DND-41 (cell line): Measurements from ENCODE around the gene MAP1LC3B2.
"Not testable (repeated sequence)": the region's sequence is repeated elsewhere in the genome, so short reads cannot be mapped to it uniquely, and the experiment has no call there.

Experiments used
- ATAC-seq: fragments of 200-7000 bp; cut with Tn5 transposase; 3 replicates; pipeline ENCODE4 v1.9.1; 2021; ENCODE audit warnings: low read depth; ENCODE audit not compliant: insufficient read depth
- DNase-seq: peaks from one replicate; pipeline ENCODE4 v3.0.0-alpha.2; 2020
- H2AFZ ChIP-seq: 2 replicates; pipeline ENCODE4 v1.6.0; 2012; ENCODE audit warnings: low read depth, low read length
- H3K27ac ChIP-seq: 2 replicates; pipeline ENCODE4 v1.5.1; 2012; ENCODE audit warnings: low read length, inconsistent platforms
- H3K27me3 ChIP-seq: fragments of 200-600 bp; sonication (generic); 2 replicates; pipeline ENCODE4 v1.6.0; 2012; ENCODE audit warnings: low read length, mild to moderate bottlenecking, inconsistent platforms; ENCODE audit not compliant: insufficient read depth, poor library complexity
- H3K36me3 ChIP-seq: 2 replicates; pipeline ENCODE4 v1.5.1; 2012; ENCODE audit warnings: low read length, inconsistent platforms; ENCODE audit not compliant: insufficient read depth
- H3K4me1 ChIP-seq: 2 replicates; pipeline ENCODE4 v1.5.1; 2012; ENCODE audit warnings: mild to moderate bottlenecking, low read length; ENCODE audit not compliant: insufficient read depth
- H3K4me2 ChIP-seq: 2 replicates; pipeline ENCODE4 v1.6.0; 2012; ENCODE audit warnings: mild to moderate bottlenecking, moderate library complexity, low read length, inconsistent platforms; ENCODE audit not compliant: insufficient read depth
- H3K4me3 ChIP-seq, 2 experiments: fragments of 200-600 bp in 1 of 2; shearing (Covaris generic) in 1 of 2; 2 replicates each; pipeline ENCODE4 v1.5.1; 2012 to 2016; ENCODE audit warnings: inconsistent platforms in 2 of 2, low read length in 2 of 2, mild to moderate bottlenecking in 2 of 2, low read depth in 1 of 2, moderate library complexity in 1 of 2
- H3K79me2 ChIP-seq: 2 replicates; pipeline ENCODE4 v1.6.0; 2012; ENCODE audit warnings: low read length, inconsistent platforms; ENCODE audit not compliant: insufficient read depth
- H3K9ac ChIP-seq: 2 replicates; pipeline ENCODE4 v1.6.0; 2012; ENCODE audit warnings: low read depth, mild to moderate bottlenecking, inconsistent platforms, low read length, moderate library complexity
- H3K9me3 ChIP-seq: 2 replicates; pipeline ENCODE4 v1.5.1; 2012; ENCODE audit warnings: low read length, moderate library complexity, mild to moderate bottlenecking, inconsistent platforms; ENCODE audit not compliant: insufficient read depth, severe bottlenecking
- H4K20me1 ChIP-seq: 2 replicates; pipeline ENCODE4 v1.6.0; 2012; ENCODE audit warnings: low read length; ENCODE audit not compliant: insufficient read depth
- CTCF ChIP-seq: IDR thresholded peaks from 2 replicates; pipeline ENCODE4 v1.5.1; 2012; ENCODE audit warnings: borderline replicate concordance, low read length, moderate library complexity, mild to moderate bottlenecking; ENCODE audit not compliant: poor library complexity, severe bottlenecking; ENCODE audit errors: extremely low read depth
- EZH2 ChIP-seq: IDR thresholded peaks from 3 replicates; pipeline ENCODE4 v1.6.1; 2012; ENCODE audit warnings: borderline replicate concordance, low read depth, mild to moderate bottlenecking, moderate library complexity, low read length, inconsistent platforms; ENCODE audit not compliant: severe bottlenecking

MAP1LC3B2 gene

GRCh38 chr12:116563262-116563661 lies 4.1 kb downstream of the MAP1LC3B2 start:
- Histone ChIP-seq H3K4me2 (no peak overlapping the region), H3K9me3 (peaks cover 18% of the 10 kb centered on the region), H3K27ac (no peak overlapping the region), H3K79me2 (peaks cover 4% of the 10 kb centered on the region; the same call in 1 of the 2 replicates), H3K36me3 (no peaks in the 10 kb centered on the region), H3K4me1 (peaks cover 37% of the 10 kb centered on the region), H4K20me1 (no peaks in the 10 kb centered on the region), H2AFZ (no peak overlapping the region), H3K4me3 (no peak overlapping the region), H3K9ac (no peak overlapping the region), H3K27me3 (no peaks in the 10 kb centered on the region)
- TF ChIP-seq EZH2: no peak
- TF ChIP-seq CTCF: no peak
- ATAC-seq (no peak), DNase-seq (no peak)

DNA sequence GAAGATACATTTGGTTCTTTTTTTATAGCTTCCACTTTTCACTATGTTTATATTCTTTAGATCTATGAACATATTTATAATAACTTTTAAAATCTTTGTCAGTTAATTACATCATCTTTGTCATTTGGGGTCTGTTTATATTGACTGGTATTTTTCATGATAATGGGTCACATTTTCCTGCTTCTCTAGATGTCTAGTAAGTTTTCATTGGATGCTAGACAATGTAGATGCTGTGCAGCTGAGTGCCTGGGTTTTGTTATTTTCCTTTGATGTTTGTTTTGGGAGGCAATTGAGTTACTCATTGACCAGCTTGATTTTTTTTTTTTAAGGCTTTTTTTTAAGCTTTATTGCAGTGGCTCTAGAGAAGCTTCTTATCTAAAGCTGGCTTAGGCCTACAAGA lies 4.9 kb downstream of the MAP1LC3B2 start:
- Histone ChIP-seq H3K4me1 (peaks cover 31% of the 10 kb centered on the region), H3K27me3 (no peaks in the 10 kb centered on the region), H4K20me1 (no peaks in the 10 kb centered on the region), H3K27ac (no peak overlapping the region), H3K4me3 (no peak overlapping the region), H2AFZ (no peak overlapping the region), H3K4me2 (no peak overlapping the region), H3K9me3 (peaks cover 18% of the 10 kb centered on the region), H3K9ac (no peak overlapping the region), H3K79me2 (no peaks in the 10 kb centered on the region), H3K36me3 (no peaks in the 10 kb centered on the region)
- no peak for DNase-seq
- no peak for ATAC-seq
- TF ChIP-seq EZH2 (no peak), CTCF (no peak)

- Histone ChIP-seq H3K27ac (0 out of 2 replicates have a peak overlapping the region, but pooled peaks have one; percentile 21), H3K4me1 (peaks cover 23% of the 10 kb centered on the region), H3K9me3 (peaks cover 18% of the 10 kb centered on the region)
- not testable (repeated sequence) for H4K20me1 ChIP-seq, ATAC-seq, H3K36me3 ChIP-seq, H3K4me2 ChIP-seq, H3K9ac ChIP-seq, H2AFZ ChIP-seq, H3K27me3 ChIP-seq, H3K79me2 ChIP-seq, H3K4me3 ChIP-seq, DNase-seq
Observed at GRCh38 chr12:116565221-116565620, 6.0 kb downstream of the MAP1LC3B2 start.

DNA sequence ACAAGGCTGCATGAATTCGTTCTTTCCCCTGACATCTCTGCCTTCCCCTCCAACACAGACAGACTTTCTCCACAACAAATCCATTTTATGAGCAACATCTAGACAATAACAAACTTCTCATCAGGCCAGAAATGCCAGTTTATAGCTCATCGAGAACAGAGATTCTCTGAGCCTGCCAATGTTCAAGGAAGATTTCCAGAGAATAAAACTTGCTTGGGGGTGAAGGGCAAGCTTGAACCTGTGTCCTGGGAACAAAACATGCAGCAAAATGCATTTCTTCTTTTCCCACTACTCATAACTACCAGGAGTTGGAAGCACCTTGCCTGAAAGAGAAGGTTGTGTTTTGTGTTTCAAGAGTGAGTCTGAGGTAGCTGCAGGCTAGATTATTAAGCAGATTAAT lies 6.8 kb downstream of the MAP1LC3B2 start:
- Histone ChIP-seq H4K20me1 (no peaks in the 10 kb centered on the region), H3K27me3 (no peaks in the 10 kb centered on the region), H3K36me3 (no peaks in the 10 kb centered on the region), H3K9me3 (peaks cover 18% of the 10 kb centered on the region), H3K9ac (no peak overlapping the region), H3K79me2 (no peaks in the 10 kb centered on the region), H3K27ac (peak overlapping the region; percentile 21; the same call in 1 of the 2 replicates), H3K4me2 (no peak overlapping the region), H2AFZ (no peak overlapping the region), H3K4me1 (peaks cover 16% of the 10 kb centered on the region), H3K4me3 (no peak overlapping the region)
- no peak for TF ChIP-seq CTCF
- no peak for ATAC-seq
- DNase-seq: no peak
